ENCODE results near the gene RPRML.
"Not testable (repeated sequence)": the region's sequence is repeated elsewhere in the genome, so short reads cannot be mapped to it uniquely, and the experiment has no call there.

RPRML gene

DNA sequence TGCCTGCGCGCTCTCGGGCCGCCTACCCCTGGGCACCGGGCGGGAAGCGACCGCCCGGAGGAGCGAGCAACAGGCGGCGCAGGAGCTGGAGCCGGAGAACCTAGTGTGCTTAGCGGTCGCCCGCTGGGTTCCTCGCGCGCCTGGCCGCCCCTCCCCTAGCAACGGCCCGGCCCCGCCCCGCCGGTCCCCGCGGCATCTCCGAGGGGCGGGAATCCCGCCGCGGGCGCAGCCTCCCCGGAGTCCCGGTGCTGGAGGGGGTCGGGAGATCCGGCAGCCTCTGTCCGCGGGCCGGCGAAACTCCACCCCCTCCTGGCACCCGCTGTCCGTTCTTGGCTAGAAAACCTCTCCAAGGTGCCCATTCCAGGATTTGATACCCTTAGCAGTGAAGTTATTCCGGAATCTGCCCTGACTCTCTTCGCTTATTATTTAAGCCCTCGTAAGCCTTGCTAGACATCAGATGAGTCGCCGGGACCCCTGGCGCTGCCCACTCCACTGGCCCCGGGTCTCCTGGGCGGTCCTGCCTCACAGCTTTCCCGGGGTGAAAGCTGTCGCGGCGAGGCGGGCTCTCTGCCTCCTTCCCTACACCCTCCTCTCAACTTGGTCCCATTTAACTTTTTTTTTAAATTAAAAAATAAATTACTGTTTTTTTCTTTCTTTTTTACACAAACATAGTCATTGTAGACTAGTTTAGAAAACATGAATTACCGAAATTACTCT is at the start of gene RPRML:
Gene RPRML (minus strand): TSS at position 107 of the 717 bp plus-strand sequence. CDS start 246 bp downstream, outside the sequence.
- Histone ChIP-seq H3K36me3 (ENCODE audit: insufficient read depth, low read length) (no peaks in the 10 kb centered on the region), H3K9me3 (ENCODE audit: low read length) (no peaks in the 10 kb centered on the region), H3K4me3 (ENCODE audit: low read depth in 1 of 2, low read length in 2 of 2) (peak within 1 kb of the TSS; percentile 43 to 54), H3K27me3 (ENCODE audit: control insufficient read depth in 1 of 2, insufficient read depth in 2 of 2, low read length in 2 of 2) (peaks cover 23 to 37% of the 10 kb centered on the region in 2 donors), H3K9ac (ENCODE audit: low read length) (no peak within 1 kb of the TSS), H3K4me1 (ENCODE audit: insufficient read depth, low read length) (peaks cover 7% of the 10 kb centered on the region), H3K27ac (ENCODE audit: low read depth, low read length) (no peak within 1 kb of the TSS)

DNA sequence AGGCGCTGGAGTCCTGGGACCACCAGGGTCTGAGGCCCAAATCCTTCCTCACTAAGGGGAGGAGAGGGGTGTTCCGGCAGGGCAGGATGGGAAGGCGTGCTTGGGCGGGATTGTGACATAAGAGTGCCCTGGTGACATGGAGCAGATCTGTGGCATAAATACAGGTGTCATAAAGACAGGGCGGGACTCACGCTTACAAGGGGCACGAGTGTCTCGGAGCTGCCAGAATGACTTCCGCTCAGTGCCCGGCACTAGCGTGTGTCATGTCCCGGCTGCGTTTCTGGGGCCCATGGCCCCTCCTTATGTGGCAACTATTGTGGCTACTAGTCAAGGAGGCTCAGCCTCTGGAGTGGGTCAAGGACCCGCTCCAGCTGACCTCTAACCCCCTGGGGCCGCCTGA is 37.9 kb upstream of the RPRML start:
- H3K27ac ChIP-seq (ENCODE audit: low read depth, low read length); H3K27me3 ChIP-seq (ENCODE audit: control insufficient read depth in 1 of 2, insufficient read depth in 2 of 2, low read length in 2 of 2); H3K9ac ChIP-seq (ENCODE audit: low read length); H3K4me1 ChIP-seq (ENCODE audit: insufficient read depth, low read length); H3K9me3 ChIP-seq (ENCODE audit: low read length); H3K4me3 ChIP-seq (ENCODE audit: low read depth in 1 of 2, low read length in 2 of 2); H3K36me3 ChIP-seq (ENCODE audit: insufficient read depth, low read length): not testable (repeated sequence)

DNA sequence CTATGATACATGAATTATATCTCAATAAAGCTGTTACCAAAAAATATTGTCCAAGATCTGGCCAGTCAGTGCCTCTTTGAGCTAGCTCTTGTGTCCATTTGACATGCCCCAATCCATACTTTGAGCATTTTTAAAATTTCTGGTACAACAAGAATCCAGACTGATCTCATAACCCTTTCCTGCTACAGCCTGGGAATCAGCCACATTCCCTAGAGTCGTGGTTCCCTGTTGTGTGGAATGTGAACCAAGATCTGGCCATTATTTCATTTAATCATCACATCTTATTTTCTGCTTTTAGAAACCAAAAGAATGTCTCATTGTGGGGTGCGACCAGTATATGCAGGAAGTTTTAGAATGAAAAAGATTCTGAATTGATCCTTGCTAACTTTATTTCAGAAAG is 34.3 kb upstream of the RPRML start:
- Histone ChIP-seq H3K9ac (ENCODE audit: low read length) (no peak overlapping the region), H3K27me3 (ENCODE audit: control insufficient read depth in 1 of 2, insufficient read depth in 2 of 2, low read length in 2 of 2) (no peaks in the 10 kb centered on the region), H3K36me3 (ENCODE audit: insufficient read depth, low read length) (no peaks in the 10 kb centered on the region), H3K4me1 (ENCODE audit: insufficient read depth, low read length) (no peaks in the 10 kb centered on the region), H3K27ac (ENCODE audit: low read depth, low read length) (no peak overlapping the region), H3K9me3 (ENCODE audit: low read length) (no peaks in the 10 kb centered on the region), H3K4me3 (ENCODE audit: low read depth in 1 of 2, low read length in 2 of 2) (no peak overlapping the region)

DNA sequence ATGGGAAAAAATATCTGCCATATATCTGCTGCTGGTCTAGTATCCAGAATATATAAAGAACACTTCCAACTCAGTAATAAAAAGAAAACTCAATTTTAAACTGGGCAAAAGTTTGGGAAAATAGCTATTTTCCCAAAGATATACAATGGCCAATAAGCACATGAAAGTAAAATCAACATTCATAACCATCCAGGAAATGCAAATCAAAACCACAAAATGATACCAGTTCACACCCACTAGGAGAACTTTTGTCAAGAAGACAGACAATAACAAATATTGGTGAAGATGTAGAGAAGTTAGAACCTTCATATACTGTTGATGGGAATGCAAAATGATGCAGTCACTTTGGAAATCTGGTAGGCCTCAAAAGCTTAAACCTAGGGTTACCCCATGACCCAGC is 33.4 kb upstream of the RPRML start:
- Histone ChIP-seq H3K27me3 (ENCODE audit: control insufficient read depth in 1 of 2, insufficient read depth in 2 of 2, low read length in 2 of 2) (no peaks in the 10 kb centered on the region), H3K4me1 (ENCODE audit: insufficient read depth, low read length) (no peaks in the 10 kb centered on the region), H3K9ac (ENCODE audit: low read length) (no peak overlapping the region), H3K36me3 (ENCODE audit: insufficient read depth, low read length) (no peaks in the 10 kb centered on the region), H3K4me3 (ENCODE audit: low read depth in 1 of 2, low read length in 2 of 2) (no peak overlapping the region), H3K9me3 (ENCODE audit: low read length) (no peaks in the 10 kb centered on the region), H3K27ac (ENCODE audit: low read depth, low read length) (no peak overlapping the region)

DNA sequence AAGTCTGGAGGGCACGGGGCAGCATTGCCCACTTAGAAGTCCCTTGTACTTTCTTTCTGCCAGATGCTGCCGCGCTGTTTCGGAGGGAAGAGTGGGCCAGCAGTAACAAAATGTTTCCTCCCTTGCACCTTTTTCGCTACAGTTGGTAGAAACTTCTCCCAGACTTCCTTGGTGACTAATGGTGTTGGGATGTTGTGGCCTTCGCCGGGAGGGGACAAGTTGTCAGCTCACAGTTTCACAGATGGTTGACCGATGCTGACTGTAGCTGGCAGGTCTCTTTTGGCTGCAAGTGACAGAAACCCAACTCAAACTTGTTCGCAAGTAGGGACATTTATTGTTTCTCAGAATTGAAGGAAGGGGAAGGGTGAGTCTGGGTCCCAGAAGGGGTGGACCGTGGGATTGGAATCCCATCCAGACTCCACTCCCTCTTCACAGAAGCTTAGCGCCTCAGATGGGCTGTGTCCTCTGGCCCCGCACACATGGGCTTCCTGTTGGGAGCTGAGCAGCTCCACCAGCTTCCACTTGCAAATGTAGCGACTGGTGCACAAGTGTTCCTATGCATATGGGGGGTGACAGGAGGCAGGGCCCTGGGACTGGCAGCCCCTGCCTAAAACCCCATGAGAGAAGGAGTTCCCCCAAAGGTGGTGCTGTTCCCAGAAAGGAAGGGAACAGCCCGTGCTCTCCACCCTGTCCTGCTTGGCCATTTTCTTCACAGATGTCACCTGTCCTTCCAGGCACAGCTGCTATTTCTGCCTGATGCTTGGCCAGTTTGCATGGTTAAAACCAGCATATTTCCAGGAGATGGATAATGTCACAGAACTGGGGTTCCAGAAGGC is 30.9 kb upstream of the RPRML start:
- H3K27ac ChIP-seq (ENCODE audit: low read depth, low read length), result no peak overlapping the region
- H3K9me3 ChIP-seq (ENCODE audit: low read length), result no peaks in the 10 kb centered on the region
- H3K4me1 ChIP-seq (ENCODE audit: insufficient read depth, low read length), result no peaks in the 10 kb centered on the region
- no peak overlapping the region for H3K4me3 ChIP-seq (ENCODE audit: low read depth in 1 of 2, low read length in 2 of 2)
- no peaks in the 10 kb centered on the region for H3K36me3 ChIP-seq (ENCODE audit: insufficient read depth, low read length)
- H3K9ac ChIP-seq (ENCODE audit: low read length), result no peak overlapping the region
- H3K27me3 ChIP-seq (ENCODE audit: control insufficient read depth in 1 of 2, insufficient read depth in 2 of 2, low read length in 2 of 2), result no peaks in the 10 kb centered on the region

DNA sequence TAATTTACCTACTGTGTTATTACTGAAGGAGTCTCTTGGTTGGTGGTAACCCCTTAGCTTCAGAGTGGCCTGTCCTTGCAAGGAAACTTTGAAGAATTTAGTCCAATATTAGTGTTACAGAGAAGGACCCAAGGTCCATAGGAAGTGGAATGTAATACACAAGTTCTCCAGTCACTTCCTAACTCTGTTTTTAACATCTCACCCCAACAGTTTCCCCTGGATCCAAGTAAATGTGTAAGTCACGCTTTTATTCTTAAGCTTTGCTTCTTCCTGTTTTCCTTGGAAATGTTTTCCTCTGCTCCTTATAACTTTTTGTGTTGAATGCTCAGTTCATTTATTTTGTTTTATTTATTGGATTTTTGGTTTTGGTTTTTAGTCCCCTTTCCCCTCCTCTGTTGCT is 25.9 kb upstream of the RPRML start:
- Histone ChIP-seq H3K4me3 (ENCODE audit: low read depth in 1 of 2, low read length in 2 of 2) (no peak overlapping the region), H3K4me1 (ENCODE audit: insufficient read depth, low read length) (no peaks in the 10 kb centered on the region), H3K27me3 (ENCODE audit: control insufficient read depth in 1 of 2, insufficient read depth in 2 of 2, low read length in 2 of 2) (no peaks in the 10 kb centered on the region), H3K36me3 (ENCODE audit: insufficient read depth, low read length) (no peaks in the 10 kb centered on the region), H3K27ac (ENCODE audit: low read depth, low read length) (no peak overlapping the region), H3K9me3 (ENCODE audit: low read length) (no peaks in the 10 kb centered on the region), H3K9ac (ENCODE audit: low read length) (no peak overlapping the region)

- H3K27me3 ChIP-seq (ENCODE audit: control insufficient read depth in 1 of 2, insufficient read depth in 2 of 2, low read length in 2 of 2); H3K36me3 ChIP-seq (ENCODE audit: insufficient read depth, low read length); H3K9ac ChIP-seq (ENCODE audit: low read length); H3K27ac ChIP-seq (ENCODE audit: low read depth, low read length); H3K9me3 ChIP-seq (ENCODE audit: low read length); H3K4me3 ChIP-seq (ENCODE audit: low read depth in 1 of 2, low read length in 2 of 2); H3K4me1 ChIP-seq (ENCODE audit: insufficient read depth, low read length): not testable (repeated sequence)
These were observed 24.8 kb upstream of the RPRML start for GRCh38 chr17:47003864-47004263.

GRCh38 chr17:46995841-46996571 is 17.0 kb upstream of the RPRML start:
- Histone ChIP-seq H3K27me3 (ENCODE audit: control insufficient read depth in 1 of 2, insufficient read depth in 2 of 2, low read length in 2 of 2) (no peaks in the 10 kb centered on the region), H3K9ac (ENCODE audit: low read length) (no peak overlapping the region), H3K36me3 (ENCODE audit: insufficient read depth, low read length) (no peaks in the 10 kb centered on the region), H3K27ac (ENCODE audit: low read depth, low read length) (no peak overlapping the region), H3K4me3 (ENCODE audit: low read depth in 1 of 2, low read length in 2 of 2) (no peak overlapping the region), H3K4me1 (ENCODE audit: insufficient read depth, low read length) (no peaks in the 10 kb centered on the region), H3K9me3 (ENCODE audit: low read length) (no peaks in the 10 kb centered on the region)

- Histone ChIP-seq H3K9me3 (ENCODE audit: low read length) (no peaks in the 10 kb centered on the region), H3K9ac (ENCODE audit: low read length) (no peak overlapping the region), H3K27ac (ENCODE audit: low read depth, low read length) (no peak overlapping the region), H3K4me1 (ENCODE audit: insufficient read depth, low read length) (no peaks in the 10 kb centered on the region), H3K4me3 (ENCODE audit: low read depth in 1 of 2, low read length in 2 of 2) (no peak overlapping the region), H3K36me3 (ENCODE audit: insufficient read depth, low read length) (no peaks in the 10 kb centered on the region), H3K27me3 (ENCODE audit: control insufficient read depth in 1 of 2, insufficient read depth in 2 of 2, low read length in 2 of 2) (no peaks in the 10 kb centered on the region)
These were observed 15.9 kb upstream of the RPRML start for GRCh38 chr17:46994993-46995392.

- Histone ChIP-seq H3K27ac (ENCODE audit: low read depth, low read length) (no peak overlapping the region), H3K36me3 (ENCODE audit: insufficient read depth, low read length) (no peaks in the 10 kb centered on the region), H3K9me3 (ENCODE audit: low read length) (no peaks in the 10 kb centered on the region), H3K4me3 (ENCODE audit: low read depth in 1 of 2, low read length in 2 of 2) (no peak overlapping the region), H3K9ac (ENCODE audit: low read length) (no peak overlapping the region), H3K27me3 (ENCODE audit: control insufficient read depth in 1 of 2, insufficient read depth in 2 of 2, low read length in 2 of 2) (no peaks in the 10 kb centered on the region), H3K4me1 (ENCODE audit: insufficient read depth, low read length) (no peaks in the 10 kb centered on the region)
These were observed 12.6 kb upstream of the RPRML start for GRCh38 chr17:46991617-46992016.

GRCh38 chr17:46989637-46990431 is 10.8 kb upstream of the RPRML start:
- Histone ChIP-seq H3K27me3 (ENCODE audit: control insufficient read depth in 1 of 2, insufficient read depth in 2 of 2, low read length in 2 of 2) (no peaks in the 10 kb centered on the region), H3K4me3 (ENCODE audit: low read depth in 1 of 2, low read length in 2 of 2) (no peak overlapping the region), H3K36me3 (ENCODE audit: insufficient read depth, low read length) (no peaks in the 10 kb centered on the region), H3K9ac (ENCODE audit: low read length) (no peak overlapping the region), H3K9me3 (ENCODE audit: low read length) (no peaks in the 10 kb centered on the region), H3K4me1 (ENCODE audit: insufficient read depth, low read length) (no peaks in the 10 kb centered on the region), H3K27ac (ENCODE audit: low read depth, low read length) (no peak overlapping the region)
